OCI-LY3 (cell line): ENCODE data around the gene ODC1.

Source experiments
- H2AFZ ChIP-seq: fragments of 200-600, 300-600 bp; shearing (Covaris generic); 2 replicates; pipeline ENCODE4 v1.6.0; 2014; ENCODE audit warnings: antibody characterized with exemption, low read depth, low read length
- H3K27ac ChIP-seq: fragments of 200-600, 300-600 bp; sonication (generic); 2 replicates; pipeline ENCODE4 v1.5.1; 2014; ENCODE audit warnings: mild to moderate bottlenecking, low read length, moderate library complexity, mixed read lengths
- H3K27me3 ChIP-seq: fragments of 200-600, 300-600 bp; sonication (generic); 2 replicates; pipeline ENCODE4 v1.6.1; 2014; ENCODE audit warnings: low read depth, low read length, mixed read lengths
- H3K36me3 ChIP-seq: fragments of 200-600, 300-600 bp; sonication (generic); replicated peaks from 2 replicates; pipeline ENCODE3; 2014; ENCODE audit warnings: low read depth, low read length, mixed read lengths
- H3K4me1 ChIP-seq: fragments of 300-600, 200-600 bp; sonication (generic); 2 replicates; pipeline ENCODE4 v1.6.1; 2014; ENCODE audit warnings: low read length, mixed read lengths
- H3K4me2 ChIP-seq: fragments of 200-600, 300-600 bp; sonication (generic); 2 replicates; pipeline ENCODE4 v1.6.1; 2014; ENCODE audit warnings: low read length, mixed read lengths
- H3K4me3 ChIP-seq: fragments of 300-600, 200-600 bp; sonication (generic); 2 replicates; pipeline ENCODE4 v1.5.1; 2014; ENCODE audit warnings: antibody characterized with exemption, mild to moderate bottlenecking, low read length, moderate library complexity
- H3K79me2 ChIP-seq: fragments of 300-600, 200-600 bp; shearing (Covaris generic); 2 replicates; pipeline ENCODE4 v1.6.1; 2014; ENCODE audit warnings: mild to moderate bottlenecking, low read length, mixed read lengths
- H3K9ac ChIP-seq: fragments of 300-600, 200-600 bp; shearing (Covaris generic); 2 replicates; pipeline ENCODE4 v1.6.0; 2014; ENCODE audit warnings: mild to moderate bottlenecking, low read length, moderate library complexity
- H3K9me3 ChIP-seq: fragments of 200-600, 300-600 bp; shearing (Covaris generic); 2 replicates; pipeline ENCODE4 v1.6.1; 2014; ENCODE audit warnings: low read length, mixed read lengths; ENCODE audit not compliant: insufficient read depth
- H4K20me1 ChIP-seq: fragments of 200-600, 300-600 bp; sonication (generic); 2 replicates; pipeline ENCODE4 v1.6.1; 2016; ENCODE audit warnings: low read length, mixed read lengths; ENCODE audit not compliant: insufficient read depth
- CTCF ChIP-seq: fragments of 200-600, 300-600 bp; sonication (generic); IDR thresholded peaks from 2 replicates; pipeline ENCODE4 v1.5.1; 2014; ENCODE audit warnings: antibody characterized with exemption, low read length, low read depth
- EZH2phosphoT487 ChIP-seq: fragments of 200-600 bp; shearing (Covaris generic); IDR thresholded peaks from 2 replicates; pipeline ENCODE4 v1.6.1; 2018; ENCODE audit warnings: antibody characterized with exemption, mixed run types, low read depth

Gene ODC1

GRCh38 chr2:10400002-10400401 is 48.1 kb downstream of the ODC1 start:
- H3K9me3 ChIP-seq = no peaks in the 10 kb centered on the region
- peaks cover 9% of the 10 kb centered on the region for H3K4me1 ChIP-seq
- TF ChIP-seq CTCF (no peak), EZH2phosphoT487 (no peak)
- H3K9ac ChIP-seq = no peak overlapping the region
- no peaks in the 10 kb centered on the region; the same call in 1 of the 2 replicates for H4K20me1 ChIP-seq
- no peaks in the 10 kb centered on the region for H3K27me3 ChIP-seq
- H3K4me2 ChIP-seq = no peak overlapping the region
- no peaks in the 10 kb centered on the region for H3K79me2 ChIP-seq
- no peak overlapping the region for H3K27ac ChIP-seq
- H3K4me3 ChIP-seq = no peak overlapping the region
- H2AFZ ChIP-seq = no peak overlapping the region
- H3K36me3 ChIP-seq = no peaks in the 10 kb centered on the region

GRCh38 chr2:10399358-10399757 is 48.8 kb downstream of the ODC1 start:
- H3K27me3 ChIP-seq = no peaks in the 10 kb centered on the region
- H4K20me1 ChIP-seq = no peaks in the 10 kb centered on the region; the same call in 1 of the 2 replicates
- TF ChIP-seq CTCF (no peak), EZH2phosphoT487 (no peak)
- peaks cover 9% of the 10 kb centered on the region for H3K4me1 ChIP-seq
- H3K79me2 ChIP-seq = no peaks in the 10 kb centered on the region
- H3K27ac ChIP-seq = no peak overlapping the region
- no peak overlapping the region for H3K4me2 ChIP-seq
- no peak overlapping the region for H3K4me3 ChIP-seq
- H3K9ac ChIP-seq = no peak overlapping the region
- H2AFZ ChIP-seq = no peak overlapping the region
- no peaks in the 10 kb centered on the region for H3K36me3 ChIP-seq
- H3K9me3 ChIP-seq = no peaks in the 10 kb centered on the region

- H4K20me1 ChIP-seq = no peaks in the 10 kb centered on the region; the same call in 1 of the 2 replicates
- no peaks in the 10 kb centered on the region for H3K9me3 ChIP-seq
- no peak overlapping the region for H3K4me3 ChIP-seq
- H3K4me2 ChIP-seq = no peak overlapping the region
- H2AFZ ChIP-seq = no peak overlapping the region
- H3K4me1 ChIP-seq = peaks cover 9% of the 10 kb centered on the region
- H3K27me3 ChIP-seq = no peaks in the 10 kb centered on the region
- TF ChIP-seq CTCF (no peak), EZH2phosphoT487 (no peak)
- no peak overlapping the region for H3K9ac ChIP-seq
- no peaks in the 10 kb centered on the region for H3K79me2 ChIP-seq
- no peaks in the 10 kb centered on the region for H3K36me3 ChIP-seq
- H3K27ac ChIP-seq = no peak overlapping the region
These were observed 49.6 kb downstream of the ODC1 start for GRCh38 chr2:10398496-10398895.

GRCh38 chr2:10397878-10398277 is 50.2 kb downstream of the ODC1 start:
- Histone ChIP-seq H3K79me2 (no peaks in the 10 kb centered on the region), H3K27ac (no peak overlapping the region), H3K36me3 (no peaks in the 10 kb centered on the region), H3K4me2 (no peak overlapping the region), H3K4me1 (peaks cover 9% of the 10 kb centered on the region), H3K9ac (no peak overlapping the region), H2AFZ (no peak overlapping the region), H3K4me3 (no peak overlapping the region), H3K9me3 (no peaks in the 10 kb centered on the region), H4K20me1 (no peaks in the 10 kb centered on the region; the same call in 1 of the 2 replicates), H3K27me3 (no peaks in the 10 kb centered on the region)
- TF ChIP-seq EZH2phosphoT487 (no peak), CTCF (no peak)
